ENCODE results near the gene INTS11. TPM values are rescaled to one million over a fixed set of nuclear protein-coding genes. Genes with fewer than 3 reads are reported as not detected.

Gene INTS11
- total RNA-seq, 1 experiment from 2014 or later = 139 TPM

GRCh38 chr1:1327291-1327690, 2.8 kb upstream of the INTS11 start:
- Mint-ChIP-seq H3K27me3 (ENCODE audit: low read depth) (peaks cover 1% of the 10 kb centered on the region; the same call in 1 of the 2 replicates), H3K4me1 (peaks cover 2 to 10% of the 10 kb centered on the region in 2 experiments), H3K36me3 (ENCODE audit: insufficient read depth in 1 of 3, low read depth in 3 of 3) (peaks cover 4 to 9% (median 4%) of the 10 kb centered on the region in 3 experiments; a peak in 6 of 7 replicates), H3K9me3 (no peaks in the 10 kb centered on the region), H3K4me3 (peak overlapping the region in 1 of 2 experiments; percentile 46; a peak in 1 of 5 replicates), H3K27ac (no peak overlapping the region)
- Histone ChIP-seq H3K23me2 (ENCODE audit: insufficient read length, low read depth, low read length, poor library complexity, severe bottlenecking) (peaks cover 8% of the 10 kb centered on the region), H2BK120ac (ENCODE audit: low read depth, low read length, poor library complexity, severe bottlenecking) (no peak overlapping the region), H2BK20ac (ENCODE audit: low read depth, low read length, poor library complexity, severe bottlenecking) (no peak overlapping the region), H3K14ac (ENCODE audit: insufficient read depth, low read length) (no peak overlapping the region), H3K79me2 (ENCODE audit: insufficient read depth, low read length) (peaks cover 12% of the 10 kb centered on the region; the same call in 1 of the 2 replicates), H4K5ac (ENCODE audit: insufficient read length, low read depth, low read length) (no peak overlapping the region), H4K91ac (ENCODE audit: insufficient read length, low read depth, low read length) (no peak overlapping the region), H3K4ac (ENCODE audit: low read depth, low read length) (no peak overlapping the region), H3K4me1 (ENCODE audit: insufficient read depth, low read length) (no peaks in the 10 kb centered on the region), H2AFZ (ENCODE audit: low read length) (no peak overlapping the region), H3K56ac (ENCODE audit: insufficient read length, low read depth, low read length) (no peak overlapping the region), H3K18ac (ENCODE audit: insufficient read length, low read depth, low read length) (no peak overlapping the region), H4K20me1 (ENCODE audit: control insufficient read depth, insufficient read depth, insufficient read length) (no peaks in the 10 kb centered on the region), H3T11ph (ENCODE audit: low read length) (no peak overlapping the region), H4K8ac (replicated peaks; ENCODE audit: insufficient read length, low read depth, low read length) (no peak overlapping the region), H3K9me3 (ENCODE audit: control insufficient read depth, low read depth, low read length) (no peaks in the 10 kb centered on the region), H3K4me2 (ENCODE audit: insufficient read depth, insufficient read length, low read length) (no peak overlapping the region), H3K27ac (ENCODE audit: insufficient read length, low read depth, low read length) (no peak overlapping the region), H2AK5ac (ENCODE audit: insufficient read length, low read length) (no peak overlapping the region), H3K79me1 (ENCODE audit: insufficient read depth, low read depth, low read length, poor library complexity, severe bottlenecking) (no peaks in the 10 kb centered on the region), H2BK12ac (ENCODE audit: insufficient read length, low read depth, low read length) (no peak overlapping the region), H3K23ac (ENCODE audit: insufficient read length, low read depth, low read length) (no peak overlapping the region), H2BK5ac (ENCODE audit: insufficient read length, low read length) (no peak overlapping the region), H2BK15ac (ENCODE audit: low read depth, low read length) (no peak overlapping the region), H3K27me3 (ENCODE audit: insufficient read depth, low read length) (no peaks in the 10 kb centered on the region), H3K9ac (ENCODE audit: extremely low read depth, insufficient read length, low read length) (no peak overlapping the region)
- no peak for DNase-seq
- WGBS (ENCODE audit: extremely low coverage, insufficient read length, low lambda C conversion rate) = no CpG with 5 or more reads among the region's 40 CpGs
- no peak for TF ChIP-seq CTCF (conservative IDR thresholded peaks at IDR 0.05)
